Thymus (tissue), 11 donors: ENCODE data around the gene ERC2. TPM values are rescaled to one million over a fixed set of nuclear protein-coding genes. Genes with fewer than 3 reads are reported as not detected.

Experiments
- DNase-seq, 9 donors: peaks; one replicate each; pipeline ENCODE4 v3.0.0-alpha.2; 2013; ENCODE audit warnings: low spot score in 9 of 9, low read depth in 6 of 9, missing footprints in 1 of 9
- H3K27ac ChIP-seq, 2 donors: one replicate each; pipeline ENCODE4 v1.5.1; 2013; ENCODE audit warnings: control low read depth in 1 of 2, low read depth in 1 of 2, low read length in 1 of 2, mild to moderate bottlenecking in 1 of 2, moderate library complexity in 1 of 2
- H3K27me3 ChIP-seq, 2 donors: one replicate each; pipeline ENCODE4 v1.5.1; 2013; ENCODE audit warnings: low read length in 1 of 2; ENCODE audit not compliant: control insufficient read depth in 2 of 2, insufficient read depth in 1 of 2
- H3K36me3 ChIP-seq, 2 donors: one replicate each; pipeline ENCODE4 v1.5.1; 2013; ENCODE audit warnings: low read length in 1 of 2, mild to moderate bottlenecking in 1 of 2, moderate library complexity in 1 of 2; ENCODE audit not compliant: control insufficient read depth in 2 of 2, insufficient read depth in 2 of 2
- H3K4me1 ChIP-seq, 2 donors: one replicate each; pipeline ENCODE4 v1.5.1; 2013; ENCODE audit warnings: low read length in 2 of 2; ENCODE audit not compliant: control insufficient read depth in 2 of 2, insufficient read depth in 2 of 2
- H3K4me3 ChIP-seq, 2 donors: one replicate each; pipeline ENCODE4 v1.5.1; 2013; ENCODE audit warnings: low read length in 2 of 2, control low read depth in 1 of 2, mild to moderate bottlenecking in 1 of 2
- H3K9me3 ChIP-seq, 2 donors: one replicate each; pipeline ENCODE4 v1.5.1; 2013; ENCODE audit warnings: low read length in 1 of 2, mild to moderate bottlenecking in 1 of 2; ENCODE audit not compliant: control insufficient read depth in 2 of 2, insufficient read depth in 1 of 2
- WGBS: extraction: QIAGEN DNeasy Blood & Tissue Kit; methylation state at CpG from one replicate; pipeline ENCODE4 v1.1.7; 2013; 5-methylcytosine and 5-hydroxymethylcytosine counted together
- polyA plus RNA-seq: library from polyadenylated mRNA; stranded (reverse); fragments of 200-250 nt; gene quantifications from one replicate; pipeline ENCODE4 v1.2.3, GENCODE V29; 2013
- total RNA-seq: library from RNA; stranded (reverse); fragments of 120-200 nt; gene quantifications from one replicate; pipeline ENCODE4 v1.2.4, GENCODE V29; 2013
- donor health status: healthy.

Gene ERC2
- total and polyA plus RNA-seq, 2 donors, result 0.28 to 0.50 TPM

DNA sequence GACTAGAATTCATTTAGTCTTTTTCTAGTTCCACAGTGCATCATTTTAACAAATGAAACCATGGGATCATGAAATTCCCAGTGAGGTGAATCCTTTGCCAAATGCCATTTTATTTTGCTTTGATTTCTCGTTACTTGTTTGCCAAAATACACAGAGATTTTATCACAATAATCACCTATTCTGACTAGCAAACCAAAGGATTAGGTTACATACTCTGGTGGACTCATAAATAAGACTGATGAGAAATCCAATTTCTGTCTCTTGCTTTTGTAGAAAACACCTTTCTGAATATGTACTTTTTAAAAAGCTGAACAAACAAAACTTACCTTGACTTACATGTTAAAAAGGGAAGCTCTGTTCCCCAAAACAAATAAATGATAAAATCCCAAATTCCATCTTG lies 12.2 kb downstream of the ERC2 start:
- no peak for DNase-seq
- WGBS, result 84% methylated on average over 1 of the region's 1 CpG
- Histone ChIP-seq H3K4me1 (no peaks in the 10 kb centered on the region), H3K36me3 (no peaks in the 10 kb centered on the region), H3K27ac (no peak overlapping the region), H3K4me3 (no peak overlapping the region), H3K9me3 (no peaks in the 10 kb centered on the region), H3K27me3 (no peaks in the 10 kb centered on the region)

DNA sequence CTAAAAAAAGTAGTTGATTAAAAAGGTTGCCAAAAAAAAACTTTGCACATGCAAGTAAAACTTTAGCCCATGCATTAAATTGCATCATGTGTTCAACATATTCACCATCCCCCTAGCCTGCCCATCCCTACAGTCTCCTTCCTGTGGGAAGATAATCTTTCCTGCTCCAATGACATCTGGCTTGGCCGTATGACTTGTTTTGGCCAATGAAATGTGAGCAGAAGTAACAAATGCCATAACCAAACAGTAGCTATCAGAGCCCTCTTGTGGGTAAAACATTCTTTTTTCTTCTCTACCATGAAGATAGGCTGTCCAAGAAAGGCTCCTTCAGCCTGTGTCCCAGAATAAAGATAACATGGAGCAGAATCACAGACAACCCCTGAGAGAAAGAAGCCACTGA lies 15.3 kb downstream of the ERC2 start:
- WGBS, result 85% methylated on average over 1 of the region's 1 CpG
- Histone ChIP-seq H3K9me3 (no peaks in the 10 kb centered on the region), H3K27ac (no peak overlapping the region), H3K4me3 (no peak overlapping the region), H3K4me1 (no peaks in the 10 kb centered on the region), H3K27me3 (no peaks in the 10 kb centered on the region), H3K36me3 (no peaks in the 10 kb centered on the region)
- no peak for DNase-seq

DNA sequence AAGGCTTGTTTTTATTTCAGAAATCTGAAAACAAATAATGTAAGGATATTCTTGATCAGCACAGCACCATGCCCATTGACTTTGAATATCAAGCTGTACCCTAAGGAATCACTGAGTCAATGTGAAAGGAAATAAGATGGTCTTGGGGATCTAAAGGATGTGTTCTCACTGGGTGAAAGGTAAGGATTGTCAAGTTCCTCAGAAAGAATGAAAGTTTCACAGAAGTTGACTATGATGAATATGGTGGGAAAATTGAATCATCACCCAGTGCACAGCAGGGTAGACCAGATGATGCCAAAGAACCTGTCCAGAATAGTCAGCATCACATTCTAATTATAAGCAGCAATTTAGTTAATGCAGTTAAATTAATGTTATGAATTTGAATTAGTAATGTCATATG lies 16.2 kb downstream of the ERC2 start:
- Histone ChIP-seq H3K27ac (no peak overlapping the region), H3K4me3 (no peak overlapping the region), H3K36me3 (no peaks in the 10 kb centered on the region), H3K4me1 (no peaks in the 10 kb centered on the region), H3K27me3 (no peaks in the 10 kb centered on the region), H3K9me3 (peaks cover 0 to 2% of the 10 kb centered on the region in 2 donors)
- DNase-seq, result no peak

DNA sequence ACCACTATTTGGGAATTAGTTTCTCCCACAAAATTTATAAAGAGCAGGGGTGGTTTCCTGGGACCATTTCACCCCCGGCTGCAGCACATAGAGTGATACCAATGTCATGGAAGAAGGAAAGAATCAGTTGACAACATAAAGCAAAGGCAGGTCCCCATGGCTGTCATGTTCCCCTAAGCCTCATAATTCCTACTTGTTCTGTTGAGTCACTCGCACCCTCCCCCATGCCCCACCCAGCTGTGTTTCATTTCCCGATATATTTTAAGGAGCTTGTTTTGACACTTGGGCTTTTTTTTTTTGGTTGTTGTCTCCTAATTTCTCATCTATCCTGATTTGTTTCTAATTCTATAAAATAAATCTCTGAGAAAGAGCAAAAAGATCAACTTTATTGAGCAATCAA lies 24.9 kb downstream of the ERC2 start:
- 98% methylated on average over 3 of the region's 3 CpGs for WGBS
- H3K27me3 ChIP-seq, result no peaks in the 10 kb centered on the region
- DNase-seq, result no peak
- no peak overlapping the region for H3K4me3 ChIP-seq
- no peak overlapping the region for H3K27ac ChIP-seq
- peaks cover 0 to 3% of the 10 kb centered on the region in 2 donors for H3K9me3 ChIP-seq
- no peaks in the 10 kb centered on the region for H3K4me1 ChIP-seq
- H3K36me3 ChIP-seq, result no peaks in the 10 kb centered on the region

DNA sequence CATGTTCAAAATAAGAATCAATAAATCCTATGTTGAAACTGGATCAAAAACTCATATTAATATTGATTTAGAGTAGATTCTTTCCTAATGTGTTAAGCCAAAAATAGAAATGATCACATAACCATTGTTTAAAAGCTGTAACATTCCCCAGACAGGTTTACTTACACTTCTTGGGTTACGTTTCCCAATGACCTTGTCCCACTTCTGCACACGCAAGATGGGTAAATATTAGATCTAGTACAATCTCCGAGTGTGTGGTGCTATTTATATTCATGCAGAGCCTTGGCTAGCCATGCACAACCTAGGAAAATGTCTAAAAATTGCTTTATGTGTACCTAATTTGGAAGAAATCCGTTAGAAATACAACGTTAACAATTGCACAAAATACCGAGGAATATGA lies 39.6 kb downstream of the ERC2 start:
- WGBS, result 91% methylated on average over 6 of the region's 6 CpGs
- Histone ChIP-seq H3K4me1 (no peaks in the 10 kb centered on the region), H3K27ac (no peak overlapping the region), H3K4me3 (no peak overlapping the region), H3K9me3 (no peaks in the 10 kb centered on the region), H3K36me3 (no peaks in the 10 kb centered on the region), H3K27me3 (no peaks in the 10 kb centered on the region)
- DNase-seq, result no peak

DNA sequence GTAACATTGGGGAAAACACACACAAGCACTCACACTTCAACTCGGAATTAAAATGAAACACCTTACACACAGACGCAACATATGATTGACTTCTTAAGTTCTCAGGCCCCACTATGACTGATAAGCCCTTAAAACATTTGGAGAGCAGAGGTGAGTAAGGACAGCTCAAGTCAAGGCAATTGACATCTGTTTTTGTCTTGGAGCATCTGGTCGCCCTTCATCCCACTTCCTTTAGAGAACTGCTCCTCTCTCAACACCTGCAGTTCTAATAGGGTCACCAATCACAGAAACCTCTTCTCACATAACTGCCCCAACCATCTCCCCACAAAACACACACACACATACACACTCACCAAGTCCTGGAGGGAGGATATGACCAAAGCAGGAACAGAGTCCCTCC lies 43.4 kb downstream of the ERC2 start:
- H3K36me3 ChIP-seq, result no peaks in the 10 kb centered on the region
- H3K4me1 ChIP-seq, result no peaks in the 10 kb centered on the region
- no peak for DNase-seq
- H3K9me3 ChIP-seq, result no peaks in the 10 kb centered on the region
- no peak overlapping the region for H3K27ac ChIP-seq
- H3K27me3 ChIP-seq, result no peaks in the 10 kb centered on the region
- no peak overlapping the region for H3K4me3 ChIP-seq
- 97% methylated on average over 3 of the region's 3 CpGs for WGBS

DNA sequence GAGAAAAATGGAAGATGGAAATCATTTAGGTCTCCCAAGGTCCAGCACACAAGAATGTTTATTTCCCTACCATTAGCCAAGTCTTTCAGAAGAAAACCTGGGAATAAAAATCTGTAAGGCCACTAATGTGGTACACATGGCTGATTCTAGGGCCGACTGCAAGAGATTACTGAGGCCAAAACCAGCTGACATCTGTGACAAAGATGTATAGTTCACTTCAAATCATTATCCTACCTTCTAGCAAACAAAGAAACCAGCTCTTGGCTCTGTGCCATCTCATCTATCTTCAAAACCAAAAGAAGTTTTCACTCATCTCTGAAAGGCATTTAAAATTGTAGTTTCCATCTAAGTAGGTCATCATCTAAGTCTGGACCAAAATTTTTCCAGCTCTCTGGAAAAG lies 43.9 kb downstream of the ERC2 start:
- WGBS, result 85% methylated on average over 1 of the region's 1 CpG
- Histone ChIP-seq H3K4me1 (no peaks in the 10 kb centered on the region), H3K27ac (no peak overlapping the region), H3K9me3 (no peaks in the 10 kb centered on the region), H3K36me3 (no peaks in the 10 kb centered on the region), H3K27me3 (no peaks in the 10 kb centered on the region), H3K4me3 (no peak overlapping the region)
- DNase-seq, result no peak

DNA sequence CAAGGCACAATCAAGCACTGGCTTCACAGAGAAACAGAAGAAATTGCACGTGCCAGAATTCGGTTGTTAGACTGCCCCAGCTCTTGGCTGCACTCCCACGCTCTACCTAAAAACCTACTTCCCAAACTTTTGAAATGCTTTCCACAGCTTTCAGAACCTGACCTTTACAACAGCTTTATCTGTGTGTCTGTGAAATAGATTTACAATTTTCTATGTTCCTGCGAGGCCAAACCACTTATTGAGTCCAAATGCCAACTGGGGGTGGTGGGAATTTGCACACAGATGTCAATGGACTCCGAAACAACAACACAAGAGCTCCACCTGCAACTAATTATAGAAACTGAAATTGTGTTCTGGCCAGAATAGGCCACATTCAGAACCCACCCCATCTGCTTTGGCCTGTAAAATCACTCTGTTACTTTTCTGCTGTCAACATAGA lies 44.6 kb downstream of the ERC2 start:
- Histone ChIP-seq H3K27ac (no peak overlapping the region), H3K9me3 (no peaks in the 10 kb centered on the region), H3K36me3 (no peaks in the 10 kb centered on the region), H3K27me3 (no peaks in the 10 kb centered on the region), H3K4me1 (no peaks in the 10 kb centered on the region), H3K4me3 (no peak overlapping the region)
- DNase-seq, result no peak
- 92% methylated on average over 5 of the region's 5 CpGs for WGBS

DNA sequence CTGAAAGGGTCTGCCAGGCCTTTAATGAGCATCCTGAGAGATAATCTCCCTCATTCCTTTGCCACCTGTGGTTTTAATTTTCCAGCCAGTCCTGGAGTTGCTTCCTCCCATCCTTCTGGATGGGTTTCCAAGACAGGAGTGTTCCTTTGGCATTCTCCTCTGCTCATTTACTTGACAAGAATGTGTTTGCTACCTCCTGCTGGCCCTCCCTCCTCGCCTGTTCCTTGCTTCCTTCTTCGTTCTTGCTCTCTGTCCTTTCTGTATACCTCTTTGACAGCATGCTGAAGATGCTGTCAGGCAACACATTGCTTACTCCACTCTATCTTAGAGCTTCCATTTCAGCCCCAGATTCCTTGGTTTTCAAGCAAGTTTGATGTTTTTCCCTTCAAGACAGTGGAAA lies 46.0 kb downstream of the ERC2 start:
- H3K27me3 ChIP-seq, result no peaks in the 10 kb centered on the region
- H3K36me3 ChIP-seq, result no peaks in the 10 kb centered on the region
- H3K4me3 ChIP-seq, result no peak overlapping the region
- no peaks in the 10 kb centered on the region for H3K9me3 ChIP-seq
- no peaks in the 10 kb centered on the region for H3K4me1 ChIP-seq
- no peak for DNase-seq
- WGBS, result 88% methylated on average over 2 of the region's 2 CpGs
- no peak overlapping the region for H3K27ac ChIP-seq

DNA sequence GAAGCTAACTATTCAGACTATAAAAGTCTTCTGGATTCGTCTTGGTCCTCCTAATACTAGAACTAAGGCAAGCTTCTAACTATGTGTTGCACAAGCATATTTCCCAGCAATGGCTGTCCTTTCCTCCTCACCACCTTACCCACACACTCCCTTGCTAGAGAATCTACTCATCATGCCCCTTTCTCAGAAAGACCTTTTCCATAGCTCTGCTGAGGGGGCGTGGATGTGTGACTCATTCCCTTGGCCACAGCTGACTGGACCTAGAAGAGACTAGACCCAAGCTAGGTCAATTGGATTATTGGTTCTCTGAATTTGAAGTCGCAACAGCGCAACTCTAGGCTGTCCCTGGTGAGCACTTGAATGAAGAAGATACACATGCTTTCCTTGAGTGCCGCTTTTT lies 47.1 kb downstream of the ERC2 start:
- Histone ChIP-seq H3K27me3 (no peaks in the 10 kb centered on the region), H3K27ac (no peak overlapping the region), H3K4me1 (no peaks in the 10 kb centered on the region), H3K36me3 (no peaks in the 10 kb centered on the region), H3K9me3 (no peaks in the 10 kb centered on the region), H3K4me3 (no peak overlapping the region)
- no peak for DNase-seq
- WGBS, result 96% methylated on average over 5 of the region's 5 CpGs
